DMS 273 (cell line): ENCODE measurements around the gene VTA1.
"Not testable (repeated sequence)": the region's sequence is repeated elsewhere in the genome, so short reads cannot be mapped to it uniquely, and the experiment has no call there.

Source experiments
- DNase-seq: peaks from one replicate; lab custom pipeline; 2025; ENCODE audit not compliant: unreplicated experiment; lab: John Stamatoyannopoulos, UW

The VTA1 gene, protein sequence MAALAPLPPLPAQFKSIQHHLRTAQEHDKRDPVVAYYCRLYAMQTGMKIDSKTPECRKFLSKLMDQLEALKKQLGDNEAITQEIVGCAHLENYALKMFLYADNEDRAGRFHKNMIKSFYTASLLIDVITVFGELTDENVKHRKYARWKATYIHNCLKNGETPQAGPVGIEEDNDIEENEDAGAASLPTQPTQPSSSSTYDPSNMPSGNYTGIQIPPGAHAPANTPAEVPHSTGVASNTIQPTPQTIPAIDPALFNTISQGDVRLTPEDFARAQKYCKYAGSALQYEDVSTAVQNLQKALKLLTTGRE

DNA sequence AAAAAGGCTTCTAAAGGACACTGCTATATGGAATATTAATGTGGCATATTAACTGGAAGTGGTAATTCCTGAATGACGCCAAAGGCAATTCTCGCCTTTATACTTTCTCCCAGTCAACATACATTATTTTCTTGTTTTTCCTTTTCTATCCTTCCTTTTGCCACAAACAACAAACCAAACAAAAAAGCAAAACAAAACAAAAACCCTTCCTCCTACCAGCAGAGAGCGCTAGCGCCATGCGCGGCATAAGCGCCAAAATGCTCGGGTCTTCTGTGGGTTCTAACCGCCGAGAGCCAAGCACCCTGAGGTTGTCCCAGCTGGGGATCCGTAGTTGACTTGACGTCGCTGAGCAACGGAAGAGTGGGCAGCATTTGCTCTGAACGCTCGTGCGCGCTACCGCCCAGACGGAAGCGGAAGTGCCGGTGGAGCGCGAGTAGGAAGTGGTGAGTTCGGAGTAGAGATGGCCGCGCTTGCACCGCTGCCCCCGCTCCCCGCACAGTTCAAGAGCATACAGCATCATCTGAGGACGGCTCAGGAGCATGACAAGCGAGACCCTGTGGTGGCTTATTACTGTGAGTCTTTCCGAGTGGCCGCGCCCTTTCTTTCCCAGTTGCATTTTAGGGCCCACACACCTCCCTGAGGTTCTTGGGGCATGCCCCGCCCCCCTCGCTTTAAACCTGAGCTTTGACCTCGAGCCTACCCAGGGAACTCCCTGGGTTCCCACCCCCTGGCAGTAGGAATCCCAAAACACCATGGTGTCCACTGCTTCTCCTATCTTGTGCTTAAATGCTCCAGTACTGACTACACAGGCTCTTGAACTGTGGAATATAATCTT is at the start of gene VTA1, which contains the start of gene NMBR:
Gene VTA1 (plus strand): TSS at position 436 of the 835 bp plus-strand sequence. CDS start 25 bp downstream, at position 461.
Gene NMBR (minus strand): TSS at position 295 of the 835 bp plus-strand sequence. CDS start 58,464 bp downstream, outside the sequence.
- DNase-seq = peak; percentile 99

DNA sequence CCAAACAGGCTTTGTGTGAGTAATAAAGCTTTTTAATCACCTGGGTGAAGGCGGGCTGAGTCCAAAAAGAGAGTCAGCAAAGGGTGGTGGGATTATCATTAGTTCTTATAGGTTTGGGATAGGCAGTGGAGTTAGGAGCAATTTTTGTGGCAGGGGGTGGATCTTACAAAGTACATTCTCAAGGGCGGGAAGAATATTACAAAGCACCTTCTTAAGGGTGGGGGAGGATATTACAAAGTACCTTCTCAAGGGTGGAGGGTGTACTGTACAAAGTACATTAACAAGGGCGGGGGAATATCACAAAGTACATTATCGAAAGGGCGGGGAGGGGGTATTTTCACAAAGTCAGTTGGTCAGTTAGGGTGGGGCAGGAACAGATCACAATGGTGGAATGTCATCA is 42.2 kb upstream of the VTA1 start:
- DNase-seq = not testable (repeated sequence)

DNA sequence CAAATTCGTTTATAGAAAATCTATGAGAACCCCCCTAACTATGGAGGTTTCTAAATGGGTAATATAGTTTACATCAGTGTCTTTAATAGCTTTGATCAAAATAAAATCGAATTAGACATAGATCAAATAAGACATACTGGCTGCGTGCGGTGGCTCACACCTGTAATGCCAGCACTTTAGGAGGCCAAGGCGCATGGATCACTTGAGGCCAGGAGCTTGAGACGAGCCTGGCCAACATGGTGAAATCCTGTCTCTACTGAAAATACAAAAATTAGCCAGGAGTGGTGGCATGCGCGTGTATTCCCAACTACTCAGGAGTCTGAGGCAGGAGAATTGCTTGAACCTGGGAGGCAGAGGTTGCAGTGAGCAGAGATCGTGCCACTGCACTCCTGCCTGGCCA is 36.2 kb upstream of the VTA1 start:
- not testable (repeated sequence) for DNase-seq

DNA sequence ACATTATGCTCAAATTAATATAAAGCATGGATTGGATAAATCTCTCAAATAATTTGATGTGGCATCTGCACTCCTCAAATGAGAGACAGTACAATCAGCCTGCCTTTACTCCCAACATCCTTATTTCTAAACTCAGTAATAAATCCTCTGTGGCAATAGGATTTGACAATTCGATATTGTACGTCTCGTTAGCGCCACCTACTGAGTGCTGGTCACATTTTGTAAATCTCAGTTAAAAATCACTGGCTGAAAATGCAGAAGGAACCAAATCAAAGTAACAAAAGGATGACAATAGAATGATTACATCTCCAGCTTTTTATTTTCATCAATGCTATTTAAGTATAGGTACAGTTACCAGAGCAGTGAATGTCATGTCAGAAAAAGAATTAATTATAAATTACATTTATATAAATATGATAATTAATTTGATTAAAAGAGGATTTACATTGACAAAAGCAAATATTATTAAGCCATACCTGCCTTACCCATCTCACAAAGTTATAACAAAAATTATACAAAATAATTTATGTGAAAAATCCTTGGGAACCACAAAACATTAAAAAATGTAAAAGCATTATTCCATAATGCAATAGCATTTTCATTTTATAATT is 34.5 kb upstream of the VTA1 start:
- DNase-seq = peak; percentile 85

DNA sequence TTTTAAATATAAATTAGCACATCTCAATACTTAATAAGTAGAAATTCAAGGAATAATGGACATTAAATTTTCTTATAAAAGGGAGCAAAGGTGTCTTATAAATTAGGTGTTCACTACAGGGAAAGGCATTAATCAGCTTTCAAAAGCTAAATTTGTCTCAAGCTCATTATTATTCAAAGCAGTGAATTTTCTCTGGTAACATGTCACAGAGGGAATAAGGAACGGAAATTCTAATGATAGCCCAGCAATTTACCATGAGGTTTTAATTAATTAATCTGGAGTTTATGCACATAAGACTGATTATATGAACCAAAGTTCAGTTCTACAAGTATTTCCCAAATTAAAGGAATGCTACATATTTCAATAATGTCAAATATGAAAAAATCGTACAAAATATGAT is 29.7 kb upstream of the VTA1 start:
- DNase-seq = no peak

DNA sequence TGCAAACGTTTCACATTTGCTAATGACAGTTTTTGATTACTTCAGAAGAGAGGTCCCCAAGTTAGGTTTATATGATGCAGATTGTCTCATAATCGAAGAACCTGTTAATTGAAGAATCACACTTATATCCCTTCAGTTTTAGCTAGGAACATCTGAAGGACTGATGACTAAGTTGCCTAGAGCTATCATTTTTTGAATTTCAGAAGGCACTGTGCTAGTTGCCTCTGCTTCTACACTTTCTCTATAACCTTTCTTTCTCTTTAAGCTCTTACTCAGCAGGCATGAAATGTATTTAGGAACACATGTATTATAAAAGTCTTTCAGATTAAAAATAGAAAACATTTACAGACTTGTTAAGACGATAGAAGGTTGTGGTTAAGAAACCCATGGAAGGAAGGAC is 28.7 kb upstream of the VTA1 start:
- DNase-seq = no peak

DNA sequence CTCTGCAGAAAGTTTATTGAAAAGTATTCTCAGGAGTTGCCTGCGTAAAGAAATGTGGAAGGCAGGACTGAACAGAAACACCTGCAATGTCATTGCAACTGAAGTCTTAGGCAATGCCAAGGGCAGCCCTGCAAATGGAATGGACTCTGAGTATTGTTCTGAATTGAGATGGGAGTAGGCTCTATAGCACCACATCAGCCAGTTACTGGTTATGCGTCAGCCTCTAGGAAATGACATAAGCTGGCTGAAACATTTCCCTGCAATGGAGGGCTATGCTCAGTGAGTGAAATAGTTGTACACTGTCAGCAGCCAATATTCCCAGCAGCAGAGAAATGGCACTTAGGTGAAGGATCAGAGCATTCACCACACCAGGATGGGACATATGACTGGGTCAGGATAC is 28.1 kb upstream of the VTA1 start:
- DNase-seq = no peak

DNA sequence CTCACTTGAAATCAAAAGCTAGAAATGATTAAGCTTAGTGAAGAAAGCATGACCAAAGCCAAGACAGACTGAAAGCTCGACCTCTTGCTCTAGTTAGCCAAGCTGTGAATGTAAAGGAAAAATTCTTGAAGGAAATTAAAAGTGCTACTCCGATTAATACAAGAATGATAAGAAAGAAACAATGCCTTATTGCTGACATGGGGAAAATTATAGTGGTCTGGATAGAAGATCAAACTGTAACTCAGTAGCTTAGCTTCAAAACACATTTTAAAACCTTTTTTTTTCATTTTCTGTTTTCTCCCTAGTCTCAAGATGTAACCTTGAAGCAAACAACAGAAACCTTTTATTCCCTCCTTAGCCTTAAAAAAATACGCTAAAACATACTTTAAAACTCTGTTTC is 25.7 kb upstream of the VTA1 start:
- no peak for DNase-seq

DNA sequence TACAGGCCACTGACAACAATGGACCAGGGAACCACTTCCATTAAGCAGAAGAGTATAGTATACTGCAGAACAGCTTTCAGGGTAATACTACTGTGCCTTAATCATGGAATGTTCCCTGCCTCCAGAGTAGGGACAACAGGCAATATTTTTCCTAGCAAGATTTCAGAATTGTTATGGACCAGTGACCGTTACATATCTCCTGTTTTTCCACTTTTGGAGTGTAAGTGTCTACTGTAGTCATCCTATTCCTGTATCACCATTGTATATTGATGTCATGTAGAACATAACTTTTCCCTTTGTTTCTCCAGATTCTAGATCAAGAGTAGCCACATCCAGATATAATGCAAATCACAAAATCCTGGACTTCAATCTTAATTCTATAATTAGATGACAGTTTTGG is 16.2 kb upstream of the VTA1 start:
- DNase-seq = no peak

DNA sequence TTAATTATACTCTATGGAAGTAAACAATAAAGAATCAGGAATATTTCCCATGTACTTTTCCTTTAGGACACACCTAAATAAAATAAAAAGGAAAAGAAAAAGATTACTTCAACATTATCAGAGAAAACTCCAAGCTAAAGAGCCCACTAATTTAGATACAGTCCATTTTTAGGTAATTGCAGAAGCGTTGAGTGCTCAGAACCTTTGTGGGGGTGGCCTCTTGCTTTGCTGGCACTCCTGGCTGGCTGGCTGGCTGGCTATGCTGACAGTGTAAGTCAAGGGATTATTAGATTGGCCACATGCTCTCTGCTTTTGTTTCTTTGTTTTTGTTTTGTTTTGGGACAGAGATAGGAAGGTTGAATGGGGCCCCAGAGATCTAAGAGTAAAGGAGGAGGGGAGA is 14.4 kb upstream of the VTA1 start, which contains the start of gene GJE1:
Gene GJE1 (plus strand): TSS at position 301 of the 400 bp plus-strand sequence. CDS start 234 bp downstream, outside the sequence.
- DNase-seq = no peak

DNA sequence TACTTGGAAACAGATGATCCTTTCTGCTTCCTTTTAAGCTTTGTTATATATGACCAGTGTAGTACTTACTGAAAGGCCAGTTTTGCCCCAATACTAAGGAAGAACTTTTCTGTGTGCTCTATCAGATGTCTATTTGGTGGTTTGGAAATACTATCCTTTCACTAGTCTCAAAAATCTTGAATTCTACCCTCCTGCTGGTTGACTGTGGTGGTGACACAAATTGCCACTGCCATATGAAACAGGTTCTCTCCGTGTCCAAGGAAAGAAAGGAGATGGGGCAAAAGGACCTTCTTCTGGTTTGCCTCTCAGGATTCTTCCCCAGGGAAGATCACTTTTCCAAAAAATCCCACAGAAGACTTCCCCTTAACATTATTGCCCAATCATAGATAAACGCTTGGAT is 8.2 kb upstream of the VTA1 start:
- DNase-seq = no peak

DNA sequence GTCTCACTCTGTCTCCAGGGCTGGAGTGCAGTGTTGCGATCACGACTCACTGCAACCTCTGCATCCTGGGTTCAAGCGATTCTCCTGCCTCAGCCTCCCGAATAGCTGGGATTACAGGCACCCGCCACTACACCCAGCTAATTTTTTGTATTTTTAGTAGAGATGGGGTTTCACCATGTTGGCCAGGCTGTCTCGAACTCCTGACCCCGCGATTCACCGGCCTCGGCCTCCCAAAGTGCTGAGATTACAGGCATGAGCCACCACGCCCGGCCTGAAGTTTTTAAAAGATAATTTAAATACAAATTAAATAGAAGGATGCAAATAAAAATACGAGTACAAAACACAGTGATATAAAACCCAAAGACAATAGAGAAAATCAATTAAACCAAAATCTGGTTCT is 5.5 kb upstream of the VTA1 start:
- DNase-seq = not testable (repeated sequence)

DNA sequence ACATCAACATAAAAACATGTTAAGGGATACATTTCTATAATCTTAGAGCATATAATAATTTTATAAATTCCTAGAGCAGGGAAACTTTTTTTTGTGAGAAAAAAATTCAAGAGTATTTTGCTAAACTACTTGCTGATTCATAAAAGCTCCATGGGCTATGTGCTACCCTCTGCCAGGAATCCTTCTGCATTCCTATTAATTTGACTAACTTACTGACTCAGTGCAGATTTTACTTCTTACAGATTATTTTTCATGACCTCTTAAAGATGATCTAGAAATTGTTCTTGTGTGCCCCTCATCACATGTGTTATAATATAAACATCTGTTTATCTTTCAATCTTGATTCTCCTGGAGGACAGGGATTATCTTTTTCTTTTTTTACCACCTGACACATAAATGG is 5.7 kb downstream of the VTA1 start:
- no peak for DNase-seq

DNA sequence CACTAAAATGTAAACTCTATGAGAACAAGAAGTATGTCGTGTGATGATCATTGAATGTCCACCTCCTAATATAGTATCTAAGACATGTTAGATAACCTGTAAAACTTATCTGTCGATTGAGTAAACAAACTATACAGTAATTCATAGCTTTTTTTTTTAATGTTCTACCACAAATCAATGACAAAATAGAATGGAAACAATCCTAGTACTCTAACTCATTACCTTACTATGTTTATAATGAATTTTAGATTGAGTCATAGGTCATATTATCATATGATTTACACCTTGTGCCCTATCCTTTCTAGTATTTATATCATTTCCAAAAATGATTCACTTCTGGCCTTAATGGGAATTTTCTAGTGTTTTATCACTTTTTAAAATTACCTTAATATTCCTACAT is 6.1 kb downstream of the VTA1 start:
- no peak for DNase-seq

DNA sequence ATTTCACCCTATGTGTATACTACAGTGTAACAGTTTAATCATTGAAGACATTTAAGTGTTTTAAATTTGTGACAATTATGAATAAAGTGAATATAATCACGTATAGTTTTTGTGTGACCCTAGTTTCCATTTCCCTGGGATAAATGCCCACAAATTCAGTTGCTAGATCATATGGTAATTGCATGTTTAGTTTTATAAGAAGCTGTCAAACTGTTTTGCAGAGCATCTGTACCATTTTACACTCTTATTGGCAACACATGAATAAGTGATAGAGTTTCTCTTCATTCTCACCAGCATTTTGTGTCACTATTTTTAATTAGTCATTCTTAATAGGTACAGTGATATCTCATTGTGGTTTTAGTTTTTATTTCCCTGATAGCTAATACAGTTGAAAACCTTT is 7.3 kb downstream of the VTA1 start:
- DNase-seq = no peak

DNA sequence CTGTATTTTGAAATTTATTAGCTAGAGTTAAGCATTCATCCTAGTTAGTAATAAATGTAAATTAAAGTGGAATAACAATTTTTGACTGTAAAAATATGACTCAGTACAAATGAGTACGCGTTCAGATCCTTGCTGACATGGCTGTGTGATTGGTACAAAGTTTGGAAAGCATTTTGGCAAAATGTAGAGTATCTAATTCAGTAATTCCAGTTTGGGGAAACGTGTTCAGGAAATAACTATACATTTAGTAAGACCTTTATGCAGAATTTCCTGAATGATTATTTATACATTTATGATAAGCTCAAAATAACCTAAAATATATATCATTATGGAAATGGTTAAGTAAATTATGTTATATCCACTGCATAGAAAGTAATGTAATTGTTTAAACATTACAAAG is 8.0 kb downstream of the VTA1 start:
- DNase-seq = no peak

DNA sequence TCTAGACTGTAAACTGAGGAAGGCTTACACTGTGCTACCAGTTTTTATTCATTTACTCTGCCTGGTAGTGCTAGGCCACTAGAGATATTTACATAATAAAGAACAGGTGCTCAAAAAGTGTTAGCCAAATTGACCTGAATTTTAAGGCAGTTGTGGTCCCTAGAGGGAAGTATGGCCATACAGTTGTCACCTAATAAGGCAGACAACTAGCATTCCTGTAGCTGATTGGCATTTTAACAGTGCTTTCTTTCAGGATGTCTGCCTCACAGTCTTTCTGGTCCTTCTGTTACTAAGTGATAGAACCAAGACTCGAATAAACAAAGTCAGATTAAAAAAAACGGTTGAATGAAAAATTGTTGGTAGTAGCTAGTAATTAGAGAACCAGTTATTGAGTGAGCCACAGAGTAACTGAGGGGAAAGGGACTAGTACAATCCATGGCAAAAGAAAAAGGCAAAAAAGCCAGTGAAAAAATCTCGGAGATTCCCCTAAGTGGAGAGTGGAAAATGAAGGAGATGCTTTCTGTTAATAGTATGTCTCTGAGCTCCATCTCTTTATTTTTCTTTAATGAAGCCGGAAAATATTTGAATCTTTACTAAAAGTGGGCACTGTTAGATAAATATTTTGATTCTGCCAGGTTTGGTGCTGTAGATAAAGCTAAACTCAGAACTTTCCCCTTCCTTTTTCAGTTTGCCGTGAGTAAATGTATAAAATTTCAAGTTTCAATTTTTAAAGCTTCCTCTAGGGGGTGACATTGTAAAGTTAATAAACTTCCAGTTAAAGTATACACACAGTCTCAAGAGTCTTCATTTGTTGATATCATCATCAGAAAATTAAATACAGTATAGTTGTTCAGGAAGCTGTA is 9.1 kb downstream of the VTA1 start:
- peak; percentile 27 for DNase-seq

DNA sequence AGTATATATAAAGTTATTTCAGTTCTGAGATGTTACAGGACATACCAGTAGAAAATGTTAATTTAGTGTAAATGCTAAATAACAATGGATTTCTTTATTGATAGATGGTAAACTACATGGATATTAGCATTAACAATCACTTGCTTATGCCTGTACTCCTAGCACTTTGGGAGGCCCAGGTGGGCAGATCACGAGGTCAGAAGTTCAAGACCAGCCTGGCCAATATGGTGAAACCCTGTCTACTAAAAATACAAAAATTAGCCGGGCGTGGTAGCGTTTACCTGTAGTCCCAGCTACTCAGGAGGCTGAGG is 9.7 kb downstream of the VTA1 start:
- not testable (repeated sequence) for DNase-seq

DNA sequence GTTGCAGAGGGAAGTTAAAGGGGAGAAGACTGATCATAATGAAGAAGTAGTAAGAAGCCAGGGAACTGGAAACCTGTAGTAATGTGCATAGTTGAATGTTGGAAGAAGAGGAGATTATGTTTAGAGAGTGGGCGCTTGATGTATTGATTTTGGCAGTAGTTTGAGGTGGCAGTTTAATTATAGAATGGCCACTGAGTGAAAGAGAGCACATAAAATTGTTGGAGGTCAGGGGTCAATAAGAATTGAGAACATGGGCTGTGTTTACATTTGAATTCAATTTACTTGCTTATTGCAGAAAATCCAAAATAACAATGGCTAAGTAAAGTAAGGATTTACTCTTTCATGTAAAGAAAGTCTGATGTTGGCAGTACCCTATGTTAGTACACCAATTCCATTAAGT is 15.7 kb downstream of the VTA1 start:
- DNase-seq = no peak

DNA sequence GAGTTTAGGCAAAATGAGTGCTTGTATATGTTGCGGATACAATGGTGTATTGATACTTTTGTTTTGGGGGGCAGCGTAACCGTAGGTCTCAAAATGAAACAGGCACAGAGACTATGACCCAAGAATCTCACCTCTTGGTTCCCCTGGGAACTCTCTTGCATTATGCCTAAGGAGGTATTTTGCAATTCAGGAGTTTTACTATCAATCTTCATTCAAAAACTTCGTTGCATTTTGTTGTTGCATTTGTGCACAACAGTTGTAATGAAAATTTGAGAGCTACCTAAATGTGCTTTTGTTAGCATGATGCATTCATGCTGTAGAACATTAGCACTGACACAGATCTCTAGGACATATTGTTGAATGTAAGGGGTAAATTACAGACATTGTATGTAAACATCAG is 18.2 kb downstream of the VTA1 start:
- DNase-seq = no peak

DNA sequence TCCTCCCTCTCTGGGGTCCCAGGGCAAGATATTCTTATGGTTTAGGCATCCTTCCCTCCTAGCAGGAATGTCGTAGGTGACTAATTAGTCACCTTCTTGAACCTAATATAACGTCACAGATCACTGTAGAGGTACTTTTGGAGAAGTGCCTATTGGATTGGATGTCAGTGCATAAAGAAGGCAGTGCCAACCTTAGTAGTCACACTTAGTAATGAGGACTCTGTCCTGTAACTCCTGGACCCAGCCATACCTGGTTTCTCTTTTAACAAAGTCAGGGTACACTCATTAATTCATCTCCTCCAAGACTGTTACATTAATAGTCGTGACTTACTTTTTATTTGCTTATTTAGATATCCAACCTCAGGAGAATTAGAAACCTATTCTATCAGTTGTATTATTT is 20.0 kb downstream of the VTA1 start:
- no peak for DNase-seq
